ENCODE measurements around the gene SH2D3C. TPM values are rescaled to one million over a fixed set of nuclear protein-coding genes. Genes with fewer than 3 reads are reported as not detected.

Gene SH2D3C
- total and polyA plus RNA-seq, 2 donors from 2014 or later, result 13.7 to 27.7 TPM

DNA sequence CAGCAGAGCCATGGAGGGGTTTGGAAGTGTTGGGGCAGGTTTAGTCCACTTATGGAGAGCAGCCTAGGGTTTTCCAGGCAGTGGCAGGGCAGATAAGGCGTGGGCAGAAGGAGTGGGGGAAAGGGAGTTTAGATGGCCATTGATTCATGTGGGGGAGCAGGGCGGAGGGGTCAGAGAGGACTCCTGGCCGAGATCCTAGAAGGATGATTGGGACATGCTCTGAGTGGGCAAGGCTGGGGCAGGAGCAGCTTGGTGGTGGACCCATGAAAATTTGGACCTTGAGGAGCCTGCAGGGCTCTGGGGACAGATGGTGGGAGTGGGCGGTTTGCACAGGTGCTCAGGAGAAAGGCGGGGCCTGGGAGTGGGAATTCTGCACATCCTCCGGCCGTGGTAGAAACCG, 25.3 kb downstream of the SH2D3C start:
- DNase-seq (no peak), FAIRE-seq (no peak)
- no peaks in the 10 kb centered on the region for H3K4me1 ChIP-seq (ENCODE audit: control insufficient read depth in 2 of 3, insufficient read depth in 2 of 3, low read depth in 1 of 3, low read length in 3 of 3)
- no peak overlapping the region for H3K27ac ChIP-seq (ENCODE audit: low read depth in 2 of 2, low read length in 2 of 2)
- H3K36me3 ChIP-seq (ENCODE audit: control insufficient read depth in 2 of 3, insufficient read depth in 3 of 3, low read length in 3 of 3), result no peaks in the 10 kb centered on the region
- H3K9ac ChIP-seq (ENCODE audit: low read length in 3 of 3), result no peak overlapping the region
- no peaks in the 10 kb centered on the region for H3K9me3 ChIP-seq (ENCODE audit: control insufficient read depth in 2 of 3, insufficient read depth in 1 of 3, low read length in 3 of 3)
- intact Hi-C loops (cut with DNase I), result no loop called here
- TF ChIP-seq, protein P1, sequence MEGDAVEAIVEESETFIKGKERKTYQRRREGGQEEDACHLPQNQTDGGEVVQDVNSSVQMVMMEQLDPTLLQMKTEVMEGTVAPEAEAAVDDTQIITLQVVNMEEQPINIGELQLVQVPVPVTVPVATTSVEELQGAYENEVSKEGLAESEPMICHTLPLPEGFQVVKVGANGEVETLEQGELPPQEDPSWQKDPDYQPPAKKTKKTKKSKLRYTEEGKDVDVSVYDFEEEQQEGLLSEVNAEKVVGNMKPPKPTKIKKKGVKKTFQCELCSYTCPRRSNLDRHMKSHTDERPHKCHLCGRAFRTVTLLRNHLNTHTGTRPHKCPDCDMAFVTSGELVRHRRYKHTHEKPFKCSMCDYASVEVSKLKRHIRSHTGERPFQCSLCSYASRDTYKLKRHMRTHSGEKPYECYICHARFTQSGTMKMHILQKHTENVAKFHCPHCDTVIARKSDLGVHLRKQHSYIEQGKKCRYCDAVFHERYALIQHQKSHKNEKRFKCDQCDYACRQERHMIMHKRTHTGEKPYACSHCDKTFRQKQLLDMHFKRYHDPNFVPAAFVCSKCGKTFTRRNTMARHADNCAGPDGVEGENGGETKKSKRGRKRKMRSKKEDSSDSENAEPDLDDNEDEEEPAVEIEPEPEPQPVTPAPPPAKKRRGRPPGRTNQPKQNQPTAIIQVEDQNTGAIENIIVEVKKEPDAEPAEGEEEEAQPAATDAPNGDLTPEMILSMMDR (IDR thresholded peaks at IDR 0.05; ENCODE audit: borderline replicate concordance, extremely low read depth, insufficient read depth), result no peak
- H3K27me3 ChIP-seq (ENCODE audit: control insufficient read depth, insufficient read depth, low read length), result peaks cover 10% of the 10 kb centered on the region
- H3K4me3 ChIP-seq (ENCODE audit: low read length in 3 of 3), result no peak overlapping the region

DNA sequence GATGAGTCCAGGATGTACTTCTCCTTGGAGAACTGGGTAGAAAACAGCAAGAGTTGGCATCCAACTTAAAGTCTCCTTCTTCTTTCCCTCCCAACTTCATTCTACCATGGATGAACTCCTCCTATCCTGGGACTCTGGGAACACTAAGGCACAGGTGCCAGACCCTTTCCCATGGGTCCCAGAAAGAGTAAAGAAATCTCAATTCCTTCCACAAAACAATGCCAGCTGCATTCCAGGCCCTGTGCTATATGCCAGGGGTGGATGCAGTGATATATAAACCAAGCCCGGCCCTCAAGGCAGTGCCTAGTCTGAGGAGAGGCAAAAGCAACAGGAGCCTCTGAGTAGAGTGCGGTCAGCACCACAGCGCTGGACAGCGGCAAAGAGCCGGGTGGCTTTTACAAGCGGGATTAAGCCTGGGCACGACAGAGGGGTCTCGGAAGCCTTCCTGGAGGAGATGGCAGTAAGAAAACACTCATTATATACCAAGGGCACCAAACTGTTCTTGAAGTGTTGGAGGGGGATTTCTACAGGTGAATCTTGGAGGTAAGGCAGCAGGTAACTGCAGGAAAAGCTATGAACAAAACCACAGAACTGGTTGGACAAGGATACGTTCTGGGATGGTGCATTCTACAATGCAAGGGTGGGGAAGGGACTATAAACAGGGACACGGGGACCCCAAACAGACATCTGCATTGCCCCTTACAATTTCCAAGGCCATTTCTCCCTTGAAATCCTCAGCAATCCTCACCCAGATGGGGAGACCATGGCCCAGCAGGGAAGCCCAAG, 27.0 kb downstream of the SH2D3C start:
- H3K9ac ChIP-seq (ENCODE audit: low read length in 3 of 3), result no peak overlapping the region
- FAIRE-seq (no peak), DNase-seq (peak in 3 of 5 donors; percentile 62 to 71 (median 66))
- no peak overlapping the region for H3K4me3 ChIP-seq (ENCODE audit: low read length in 3 of 3)
- H3K9me3 ChIP-seq (ENCODE audit: control insufficient read depth in 2 of 3, insufficient read depth in 1 of 3, low read length in 3 of 3), result no peaks in the 10 kb centered on the region
- H3K4me1 ChIP-seq (ENCODE audit: control insufficient read depth in 2 of 3, insufficient read depth in 2 of 3, low read depth in 1 of 3, low read length in 3 of 3), result no peaks in the 10 kb centered on the region
- intact Hi-C loops (cut with DNase I), result no loop called here
- TF ChIP-seq, protein P1 (IDR thresholded peaks at IDR 0.05; ENCODE audit: borderline replicate concordance, extremely low read depth, insufficient read depth), result no peak
- peaks cover 10% of the 10 kb centered on the region for H3K27me3 ChIP-seq (ENCODE audit: control insufficient read depth, insufficient read depth, low read length)
- H3K27ac ChIP-seq (ENCODE audit: low read depth in 2 of 2, low read length in 2 of 2), result no peak overlapping the region
- H3K36me3 ChIP-seq (ENCODE audit: control insufficient read depth in 2 of 3, insufficient read depth in 3 of 3, low read length in 3 of 3), result no peaks in the 10 kb centered on the region

DNA sequence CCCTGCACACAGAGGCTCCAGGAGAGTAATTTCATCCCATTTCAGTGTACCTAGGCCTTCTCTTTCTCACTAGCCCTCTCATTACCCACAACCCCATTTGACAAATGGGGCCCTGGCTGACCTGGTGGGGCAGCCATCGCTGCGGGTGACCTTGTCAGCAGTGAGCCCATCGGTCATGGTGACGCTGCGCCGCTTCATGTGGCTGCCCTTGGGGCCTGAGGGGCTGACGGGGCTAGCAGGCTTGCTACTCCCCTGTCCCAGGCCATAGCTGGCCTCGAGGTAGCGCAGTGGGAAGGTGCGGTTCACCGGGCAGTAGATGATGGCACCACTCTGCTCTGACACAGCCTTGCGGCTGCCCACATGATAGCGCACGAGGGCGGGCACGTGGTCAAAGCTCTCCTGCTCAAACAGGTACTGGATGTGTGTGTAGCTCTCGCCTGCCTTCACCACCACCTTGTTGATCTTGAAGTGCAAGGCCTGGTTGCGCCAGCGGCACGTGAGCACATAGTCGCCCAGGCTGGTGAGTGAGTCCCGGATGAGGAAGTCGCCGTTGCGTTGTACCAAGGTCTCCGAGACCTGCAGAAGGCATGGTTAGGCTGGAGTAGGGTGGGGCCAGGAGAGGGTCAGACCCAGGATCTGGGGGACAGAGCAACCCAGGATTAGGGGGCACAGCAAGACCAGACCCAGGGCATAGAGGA, 29.2 kb downstream of the SH2D3C start:
- no peaks in the 10 kb centered on the region for H3K9me3 ChIP-seq (ENCODE audit: control insufficient read depth in 2 of 3, insufficient read depth in 1 of 3, low read length in 3 of 3)
- H3K9ac ChIP-seq (ENCODE audit: low read length in 3 of 3), result no peak overlapping the region
- no peak overlapping the region for H3K27ac ChIP-seq (ENCODE audit: low read depth in 2 of 2, low read length in 2 of 2)
- H3K36me3 ChIP-seq (ENCODE audit: control insufficient read depth in 2 of 3, insufficient read depth in 3 of 3, low read length in 3 of 3), result no peaks in the 10 kb centered on the region
- no peaks in the 10 kb centered on the region for H3K4me1 ChIP-seq (ENCODE audit: control insufficient read depth in 2 of 3, insufficient read depth in 2 of 3, low read depth in 1 of 3, low read length in 3 of 3)
- DNase-seq (no peak), FAIRE-seq (no peak)
- H3K4me3 ChIP-seq (ENCODE audit: low read length in 3 of 3), result no peak overlapping the region
- peaks cover 2% of the 10 kb centered on the region for H3K27me3 ChIP-seq (ENCODE audit: control insufficient read depth, insufficient read depth, low read length)
- TF ChIP-seq, protein P1 (IDR thresholded peaks at IDR 0.05; ENCODE audit: borderline replicate concordance, extremely low read depth, insufficient read depth), result no peak
- intact Hi-C loops (cut with DNase I), result no loop called here
